Sigmoid colon (tissue), 4 donors: ENCODE measurements around the gene RTCA.

Experiments used
- POLR2A ChIP-seq, 2 donors: fragments of 450-650 bp; IDR thresholded peaks; one replicate each; pipeline ENCODE4 v1.6.1; 2016; ENCODE audit warnings: antibody characterized with exemption in 2 of 2, mild to moderate bottlenecking in 2 of 2, moderate library complexity in 2 of 2
- POLR2AphosphoS5 ChIP-seq, 4 donors: sonication (generic); formaldehyde crosslinking; IDR thresholded peaks; one replicate each; pipeline ENCODE4 v1.6.1; 2017; ENCODE audit warnings: antibody characterized with exemption in 4 of 4
- TF ChIP-seq, protein P1 (sequence below), 4 experiments: fragments of 450-650 bp in 3 of 4; fragments of 200-600 bp in 1 of 4; IDR thresholded peaks; one replicate each; pipeline ENCODE4 v1.5.1; 2016 to 2019; ENCODE audit warnings: antibody characterized with exemption in 4 of 4, mild to moderate bottlenecking in 3 of 4, moderate library complexity in 2 of 4

- TF ChIP-seq POLR2A (IDR thresholded peaks at IDR 0.05) (no peak), POLR2AphosphoS5 (IDR thresholded peaks at IDR 0.05) (no peak)
- TF ChIP-seq, protein P1, sequence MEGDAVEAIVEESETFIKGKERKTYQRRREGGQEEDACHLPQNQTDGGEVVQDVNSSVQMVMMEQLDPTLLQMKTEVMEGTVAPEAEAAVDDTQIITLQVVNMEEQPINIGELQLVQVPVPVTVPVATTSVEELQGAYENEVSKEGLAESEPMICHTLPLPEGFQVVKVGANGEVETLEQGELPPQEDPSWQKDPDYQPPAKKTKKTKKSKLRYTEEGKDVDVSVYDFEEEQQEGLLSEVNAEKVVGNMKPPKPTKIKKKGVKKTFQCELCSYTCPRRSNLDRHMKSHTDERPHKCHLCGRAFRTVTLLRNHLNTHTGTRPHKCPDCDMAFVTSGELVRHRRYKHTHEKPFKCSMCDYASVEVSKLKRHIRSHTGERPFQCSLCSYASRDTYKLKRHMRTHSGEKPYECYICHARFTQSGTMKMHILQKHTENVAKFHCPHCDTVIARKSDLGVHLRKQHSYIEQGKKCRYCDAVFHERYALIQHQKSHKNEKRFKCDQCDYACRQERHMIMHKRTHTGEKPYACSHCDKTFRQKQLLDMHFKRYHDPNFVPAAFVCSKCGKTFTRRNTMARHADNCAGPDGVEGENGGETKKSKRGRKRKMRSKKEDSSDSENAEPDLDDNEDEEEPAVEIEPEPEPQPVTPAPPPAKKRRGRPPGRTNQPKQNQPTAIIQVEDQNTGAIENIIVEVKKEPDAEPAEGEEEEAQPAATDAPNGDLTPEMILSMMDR (IDR thresholded peaks at IDR 0.05) = no peak
These were observed 46.1 kb upstream of the RTCA start for GRCh38 chr1:100219883-100220282.
